Measurements from ENCODE around the gene TARS1.
A peak's percentile ranks its signal among the peaks of the same experiment; 100 is the strongest.

Gene TARS1

GRCh38 chr5:33440482-33441240, at the start of gene TARS1:
TARS1 (plus strand) TSS chr5:33440965; CDS start chr5:33441087, 122 bp downstream.
- ATAC-seq = peak; percentile 97 to 98

GRCh38 chr5:33398501-33398900, 42.3 kb upstream of the TARS1 start:
- no peak for ATAC-seq

- ATAC-seq = no peak
Measured at GRCh38 chr5:33400675-33401074, 40.1 kb upstream of the TARS1 start.

GRCh38 chr5:33401482-33402390, 39.0 kb upstream of the TARS1 start:
- no peak for ATAC-seq

GRCh38 chr5:33403187-33403586, 37.6 kb upstream of the TARS1 start:
- ATAC-seq = no peak

DNA sequence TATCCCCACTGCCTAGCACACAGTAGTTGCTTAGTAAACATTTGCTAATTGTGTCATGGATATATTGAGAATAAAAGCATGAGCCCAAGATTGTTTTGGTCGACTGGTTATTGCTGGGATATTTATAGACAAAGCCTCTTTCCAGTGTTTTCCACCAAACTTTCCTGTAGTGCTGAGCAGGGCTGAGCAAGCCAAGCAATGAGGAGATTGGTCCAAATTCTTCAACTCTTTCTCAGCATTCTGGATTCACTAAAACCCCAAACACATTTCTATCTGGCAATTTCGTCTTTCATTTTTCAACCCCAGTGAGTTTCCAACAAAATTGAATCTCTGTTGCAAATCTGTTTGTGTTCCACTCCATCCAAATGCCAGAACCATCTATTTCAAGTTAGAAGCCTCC, 31.9 kb upstream of the TARS1 start:
- no peak for ATAC-seq

DNA sequence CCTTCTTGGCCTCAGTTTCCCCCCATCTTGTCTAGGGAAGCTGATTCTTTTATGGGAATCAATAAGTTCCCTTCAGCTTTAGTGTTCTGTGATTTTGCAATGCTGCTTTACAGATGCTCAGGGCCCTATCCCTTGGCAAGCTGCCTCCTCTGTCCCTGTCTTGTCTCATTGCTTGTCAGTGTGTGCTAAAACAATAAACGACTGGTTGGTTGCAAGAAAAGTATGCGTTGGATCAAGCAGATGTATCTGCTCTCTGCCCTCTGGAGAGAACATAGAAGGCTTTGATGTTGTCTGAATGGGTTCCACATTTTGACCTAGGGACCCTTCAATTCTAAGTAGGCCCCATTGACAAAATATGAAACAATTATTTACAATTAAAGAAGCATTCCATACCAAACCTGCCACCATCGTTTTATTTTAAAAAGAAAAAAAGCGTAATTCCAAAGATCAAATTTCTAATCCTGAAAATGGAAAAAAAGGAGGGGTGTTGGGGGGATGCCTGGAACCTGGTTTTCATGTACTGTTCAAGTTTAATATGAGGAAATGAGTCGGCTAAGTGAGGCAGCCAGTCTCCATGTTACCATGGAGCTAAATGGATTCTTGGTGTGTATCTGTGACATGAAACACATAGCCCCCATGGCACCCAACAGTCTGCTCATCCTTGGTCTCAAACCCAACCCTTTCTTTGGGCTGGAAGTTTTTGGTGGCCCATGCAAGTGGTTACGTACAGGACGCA, 31.2 kb upstream of the TARS1 start:
- ATAC-seq = no peak

DNA sequence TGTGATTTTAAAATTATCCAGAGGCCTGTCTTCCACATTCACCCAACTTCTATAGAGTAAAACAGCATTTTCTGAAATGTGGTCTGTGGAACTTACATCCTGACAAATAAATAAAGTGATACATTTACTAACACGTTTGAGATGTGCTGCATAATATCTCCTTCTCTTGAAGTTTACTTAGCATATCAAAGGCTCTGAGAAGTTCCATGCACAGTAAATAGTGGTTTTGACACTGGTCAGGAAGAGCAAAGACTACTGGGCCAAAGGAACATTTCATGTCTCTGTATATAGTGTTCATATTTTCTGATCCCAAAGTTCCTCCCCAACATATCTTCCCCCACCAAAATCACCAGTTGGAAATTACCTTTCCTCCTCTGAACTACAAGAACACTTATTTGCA, 30.5 kb upstream of the TARS1 start:
- no peak for ATAC-seq

DNA sequence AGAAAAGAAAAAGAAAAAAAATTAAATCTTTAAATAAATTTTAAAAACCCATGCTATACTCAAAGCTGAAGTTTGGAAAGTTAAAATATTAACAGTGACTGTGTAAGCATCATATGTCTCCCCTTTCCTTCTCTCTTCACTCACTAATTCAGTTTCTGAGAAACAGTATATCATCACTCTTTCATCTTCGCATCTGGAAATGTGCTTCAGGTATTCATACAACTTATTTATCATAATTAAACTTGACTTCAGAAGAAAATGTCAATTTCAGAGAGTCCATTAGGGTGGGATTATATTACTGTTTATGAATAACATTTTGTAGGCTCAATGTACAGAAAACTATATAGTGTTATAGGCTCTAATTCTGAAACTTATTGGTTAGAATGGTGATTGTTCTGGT, 29.3 kb upstream of the TARS1 start:
- no peak for ATAC-seq

DNA sequence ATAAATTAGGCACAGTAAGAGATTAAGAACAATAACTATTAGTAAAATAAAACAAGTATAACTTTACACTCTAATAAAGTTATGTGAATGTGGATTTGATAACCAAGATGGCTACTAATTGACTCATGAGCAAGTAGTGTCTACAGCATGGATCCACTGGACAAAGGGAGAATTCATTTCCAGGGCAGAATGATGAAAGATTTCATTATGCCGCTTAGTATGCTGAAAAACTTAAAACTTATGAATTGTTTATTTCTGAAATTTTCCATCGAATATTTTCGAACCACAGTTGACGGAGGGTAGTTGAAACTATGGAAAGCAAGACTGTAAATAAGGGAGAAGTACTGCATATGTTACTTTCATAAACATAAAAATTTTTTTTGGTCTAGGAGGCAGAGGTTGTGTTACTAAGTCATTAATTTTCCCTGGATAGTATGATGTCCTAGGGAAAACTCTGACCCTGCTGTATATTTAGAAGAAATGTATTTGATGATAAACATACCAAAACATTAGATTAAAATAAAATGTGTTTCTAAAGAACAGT, 24.9 kb upstream of the TARS1 start:
- ATAC-seq = no peak

GRCh38 chr5:33417632-33418031, 23.1 kb upstream of the TARS1 start:
- no peak for ATAC-seq

DNA sequence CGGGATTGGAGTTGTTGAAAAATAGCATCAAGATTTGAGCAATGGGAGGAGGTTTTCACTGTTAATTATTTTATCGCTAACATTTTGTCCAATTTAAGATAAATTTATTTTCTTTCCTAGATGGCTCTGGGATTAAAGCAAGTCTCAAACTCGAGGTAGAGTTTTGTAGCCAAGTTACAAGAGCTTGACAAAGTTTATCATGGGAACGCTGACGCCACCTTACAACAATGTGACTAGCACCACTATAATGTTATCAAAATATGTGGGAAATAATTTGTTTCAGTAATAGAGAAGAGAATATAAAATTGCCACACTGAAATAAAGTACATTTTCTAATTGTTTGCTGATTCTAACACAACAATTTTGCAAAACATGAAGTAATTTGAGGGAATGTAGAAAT, 19.8 kb upstream of the TARS1 start:
- ATAC-seq = no peak

GRCh38 chr5:33422191-33422590, 18.6 kb upstream of the TARS1 start:
- ATAC-seq = no peak

- no peak for ATAC-seq
Measured at GRCh38 chr5:33423018-33423630, 17.6 kb upstream of the TARS1 start.

GRCh38 chr5:33425314-33425713, 15.5 kb upstream of the TARS1 start:
- ATAC-seq = no peak

GRCh38 chr5:33430983-33431382, 9.8 kb upstream of the TARS1 start:
- no peak for ATAC-seq

DNA sequence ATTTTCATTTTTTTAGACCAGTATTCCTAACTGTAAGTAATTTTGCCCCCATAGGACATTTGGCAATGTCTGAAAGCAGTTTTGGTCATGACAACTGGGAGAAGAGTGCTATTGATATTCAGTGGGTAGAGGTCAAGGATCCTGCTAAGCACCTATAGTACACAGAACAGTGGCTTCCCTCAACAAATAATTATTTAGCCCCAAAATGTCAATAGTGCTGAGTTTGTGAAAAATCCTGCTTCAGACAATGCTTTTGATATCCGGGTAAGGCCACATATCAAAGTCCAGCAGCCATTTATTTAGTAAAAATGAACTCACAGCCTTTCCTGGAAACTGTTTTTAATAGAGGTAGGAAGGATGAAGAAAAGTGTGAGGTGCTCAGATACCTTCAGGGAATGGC, 8.1 kb upstream of the TARS1 start:
- ATAC-seq = no peak

- no peak for ATAC-seq
Measured at GRCh38 chr5:33433303-33434240, 7.2 kb upstream of the TARS1 start.

- ATAC-seq = peak; percentile 28 to 30
Measured at GRCh38 chr5:33435893-33436490, 4.8 kb upstream of the TARS1 start.

- no peak for ATAC-seq
Measured at GRCh38 chr5:33438996-33439395, 1.8 kb upstream of the TARS1 start.
